ENCODE results near the gene ATP6V1B1. TPM values are rescaled to one million over a fixed set of nuclear protein-coding genes. Genes with fewer than 3 reads are reported as not detected.

The ATP6V1B1 gene
- total and polyA plus RNA-seq, 2 of the 4 experiments (the other 2 are of a cell fraction), result 1.3 TPM; not detected in 1

GRCh38 chr2:70944111-70944690, 8.5 kb downstream of the ATP6V1B1 start:
- in situ Hi-C loops (cut with MboI; ENCODE audit: low sequenced_read_pairs) (no loop called here), dilution Hi-C loops (cut with HindIII; ENCODE audit: low sequenced_read_pairs, unreplicated experiment) (no loop called here)
- no peak overlapping the region for H2BK5ac ChIP-seq (ENCODE audit: low read depth, low read length, poor library complexity, severe bottlenecking)

More at GRCh38 chr2:70944111-70944690, 8.5 kb downstream of the ATP6V1B1 start:
- Histone ChIP-seq H3K4me2 (ENCODE audit: low read depth, low read length) (no peak overlapping the region), H3K4ac (ENCODE audit: low read depth, low read length) (no peak overlapping the region), H3K79me1 (ENCODE audit: low read depth in 1 of 2, low read length in 2 of 2) (0 out of 4 replicates have a peak, but pooled peaks cover 0 to 4% of the 10 kb centered on the region in 2 experiments), H4K91ac (ENCODE audit: insufficient read depth, low read depth, low read length) (no peak overlapping the region), H3K27ac (ENCODE audit: insufficient read depth, low read length) (no peak overlapping the region), H4K5ac (ENCODE audit: low read depth, low read length) (no peak overlapping the region), H3K9me3 (ENCODE audit: control insufficient read depth, insufficient read depth, low read length) (no peaks in the 10 kb centered on the region), H2AK9ac (replicated peaks; ENCODE audit: low read depth, low read length, poor library complexity) (no peak overlapping the region), H4K8ac (ENCODE audit: low read depth in 2 of 2, low read length in 2 of 2) (no peak overlapping the region), H2BK20ac (ENCODE audit: low read depth, low read length) (no peak overlapping the region), H3K56ac (ENCODE audit: extremely low read depth, insufficient read depth, low read length) (no peak overlapping the region), H4K20me1 (ENCODE audit: insufficient read depth, low read length) (no peaks in the 10 kb centered on the region), H2BK120ac (ENCODE audit: low read depth, low read length) (no peak overlapping the region), H3K4me3 (ENCODE audit: insufficient read depth, low read depth, low read length) (no peak overlapping the region), H3K27me3 (ENCODE audit: control insufficient read depth, insufficient read depth, low read length) (no peaks in the 10 kb centered on the region; the same call in 1 of the 2 replicates), H2AFZ (replicated peaks; ENCODE audit: low read length, poor library complexity) (no peak overlapping the region), H3K4me1 (ENCODE audit: control insufficient read depth, insufficient read depth, low read length) (peaks cover 4% of the 10 kb centered on the region), H3K36me3 (ENCODE audit: control insufficient read depth, insufficient read depth, low read length) (no peaks in the 10 kb centered on the region), H2BK15ac (ENCODE audit: low read depth, low read length) (no peak overlapping the region), H2AK5ac (ENCODE audit: low read depth, low read length) (no peak overlapping the region), H3K14ac (replicated peaks; ENCODE audit: low read depth, low read length) (no peak overlapping the region), H3K9ac (ENCODE audit: low read depth, low read length) (no peak overlapping the region), H3K18ac (ENCODE audit: low read depth, low read length) (no peak overlapping the region), H3K23ac (ENCODE audit: low read depth, low read length) (no peak overlapping the region), H3K9me1 (ENCODE audit: insufficient read depth, low read length) (peaks cover 7% of the 10 kb centered on the region; the same call in 1 of the 2 replicates)
- no peak for ATAC-seq (ENCODE audit: low read depth)
- BruUV-seq (replicated peaks), result no TSS peak
- DNase-seq, result no peak
- WGBS, 2 experiments (ENCODE audit: extremely low coverage in 2 of 2, insufficient read length in 1 of 2), result no CpG with 5 or more reads among the region's 4 CpGs
- TF ChIP-seq RFX5 (IDR thresholded peaks at IDR 0.05; ENCODE audit: low read depth, low read length), result no peak
- no peak for TF ChIP-seq BHLHE40 (IDR thresholded peaks at IDR 0.05; ENCODE audit: low read depth, low read length)
- TF ChIP-seq CTCF (conservative IDR thresholded peaks at IDR 0.05; ENCODE audit: low read depth, low read length), result no peak
- TF ChIP-seq RAD21 (IDR thresholded peaks at IDR 0.05; ENCODE audit: low read length), result no peak
- no peak for TF ChIP-seq POLR2A (IDR thresholded peaks at IDR 0.05; ENCODE audit: low read depth, low read length)
- TF ChIP-seq SMC3 (IDR thresholded peaks at IDR 0.05; ENCODE audit: low read depth, low read length), result no peak
- no peak for TF ChIP-seq NFE2L2 (IDR thresholded peaks at IDR 0.05; ENCODE audit: low read depth, low read length)
- no peak for TF ChIP-seq RCOR1 (IDR thresholded peaks at IDR 0.05; ENCODE audit: insufficient replicate concordance, low read length)
- no peak for TF ChIP-seq FOS (IDR thresholded peaks at IDR 0.05; ENCODE audit: low read depth, low read length)
- TF ChIP-seq MXI1 (IDR thresholded peaks at IDR 0.05; ENCODE audit: borderline replicate concordance, low read depth, low read length), result no peak
- no peak for TF ChIP-seq USF2 (IDR thresholded peaks at IDR 0.05; ENCODE audit: low read depth, low read length)
- TF ChIP-seq CHD1 (IDR thresholded peaks at IDR 0.05; ENCODE audit: low read depth, low read length), result no peak
- TF ChIP-seq MAZ (IDR thresholded peaks at IDR 0.05; ENCODE audit: borderline replicate concordance, low read depth, low read length), result no peak
- no peak for TF ChIP-seq ELK1 (IDR thresholded peaks at IDR 0.05; ENCODE audit: borderline replicate concordance, low read depth, low read length)
- no peak for TF ChIP-seq MAFK (IDR thresholded peaks at IDR 0.05; ENCODE audit: low read depth, low read length)
- TF ChIP-seq CEBPB (IDR thresholded peaks at IDR 0.05; ENCODE audit: low read depth, low read length), result no peak
- CTCF ChIA-PET, result no interaction called here
- POLR2A ChIA-PET (ENCODE audit: unreplicated experiment), result no interaction called here
- intact Hi-C loops (cut with micrococcal nuclease), result no loop called here

All from IMR-90 (cell line).